ENCODE measurements around the gene FARP1. TPM values are rescaled to one million over a fixed set of nuclear protein-coding genes. Genes with fewer than 3 reads are reported as not detected.

The FARP1 gene
- total and polyA plus RNA-seq, 2 of the 8 experiments (the other 6 are each of a cell fraction or from before 2014, with no cell fraction given), result 24.7 to 104 TPM

DNA sequence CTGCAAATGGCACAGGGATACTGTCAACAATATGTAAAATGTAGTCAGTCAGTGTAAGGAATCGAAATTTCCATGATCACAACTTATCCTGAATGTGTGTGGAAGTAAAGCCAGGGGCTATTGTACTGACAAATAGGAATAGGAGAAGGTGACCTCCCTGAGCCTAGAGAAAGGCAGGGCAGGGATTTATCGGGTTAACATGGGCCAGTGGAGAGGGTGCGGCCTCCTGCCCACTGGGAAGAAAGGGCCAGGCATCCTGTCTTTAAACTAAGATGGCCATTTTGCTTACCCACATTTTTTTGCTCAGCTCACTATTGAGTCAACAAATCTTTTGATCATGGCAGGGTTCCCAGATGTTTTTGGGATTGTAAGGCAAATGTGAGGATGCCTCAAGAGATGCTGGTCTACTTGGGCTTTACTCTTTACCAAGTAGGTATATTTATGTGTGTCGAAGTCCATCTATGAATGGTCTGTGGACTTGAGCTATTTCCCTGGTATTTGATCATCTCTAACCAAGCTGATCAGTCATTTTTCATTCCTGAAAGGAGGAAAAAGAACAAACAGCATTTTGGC is 150.8 kb downstream of the FARP1 start:
- H3K14ac ChIP-seq (ENCODE audit: insufficient read length), result no peak overlapping the region
- H3K9ac ChIP-seq (replicated peaks in 1 of 4; ENCODE audit: extremely low read depth in 1 of 4, low read depth in 3 of 4, low read length in 3 of 4), result no peak overlapping the region
- H3K23me2 ChIP-seq (ENCODE audit: low read depth, low read length), result no peaks in the 10 kb centered on the region
- H4K8ac ChIP-seq (ENCODE audit: extremely low read depth, insufficient read depth, low read length), result no peak overlapping the region
- H2AK5ac ChIP-seq (ENCODE audit: low read depth, low read length), result no peak overlapping the region
- no peak overlapping the region for H2BK20ac ChIP-seq (ENCODE audit: low read length)
- ChIA-PET CTCF (ENCODE audit: partially characterized antibody) (interaction anchor here (0.9 to 1.6 kb wide), 4 partner anchors 14 to 152 kb away, joined by 3 to 7 read pairs (median 3); no protein-coding TSS in a partner anchor), POLR2A (ENCODE audit: partially characterized antibody) (no interaction called here)
- H3K9me3 ChIP-seq (ENCODE audit: insufficient read depth in 2 of 2, low read depth in 1 of 2, low read length in 1 of 2), result no peaks in the 10 kb centered on the region
- no peak overlapping the region for H2BK120ac ChIP-seq (replicated peaks; ENCODE audit: low read depth, low read length)
- H4K91ac ChIP-seq (replicated peaks; ENCODE audit: insufficient read length, low read length), result no peak overlapping the region
- peaks cover 0 to 6% (median 1%) of the 10 kb centered on the region in 4 experiments; a peak in 5 of 7 replicates for H3K4me1 ChIP-seq (replicated peaks in 1 of 4; ENCODE audit: control insufficient read depth in 3 of 4, insufficient read depth in 4 of 4, low read length in 3 of 4)
- H4K20me1 ChIP-seq (replicated peaks in 1 of 2; ENCODE audit: control insufficient read depth in 1 of 2, insufficient read depth in 2 of 2, low read length in 2 of 2), result peaks cover 1 to 6% of the 10 kb centered on the region in 2 experiments
- H3K27ac ChIP-seq (ENCODE audit: low read depth, low read length), result no peak overlapping the region
- H3K4ac ChIP-seq (replicated peaks; ENCODE audit: insufficient read length, low read depth, low read length), result no peak overlapping the region
- no peak for TF ChIP-seq RAD21 (IDR thresholded peaks at IDR 0.05 in 1 of 2, conservative IDR thresholded peaks at IDR 0.05 in 1 of 2; ENCODE audit: low read depth in 2 of 2, low read length in 2 of 2)
- no peak for TF ChIP-seq PHF8 (conservative IDR thresholded peaks at IDR 0.05; ENCODE audit: low read depth, low read length)
- H3K18ac ChIP-seq (ENCODE audit: extremely low read depth, low read length), result no peak overlapping the region
- no peak overlapping the region for H3K56ac ChIP-seq (replicated peaks; ENCODE audit: insufficient read length, low read depth, low read length)
- WGBS, 2 experiments (ENCODE audit: extremely low coverage in 1 of 2, insufficient coverage in 1 of 2, insufficient read length in 1 of 2, insufficient replicate concordance in 2 of 2, low coverage in 1 of 2, low lambda C conversion rate in 2 of 2, missing lambda C conversion rate in 1 of 2), result 94% methylated on average over 4 of the region's 4 CpGs; no CpG with 5 or more reads in 1 of the 2 experiments
- no peak overlapping the region for H2BK15ac ChIP-seq (ENCODE audit: low read length)
- H3K27me3 ChIP-seq (replicated peaks in 1 of 4; ENCODE audit: control insufficient read depth in 3 of 4, extremely low read depth in 1 of 4, insufficient read depth in 3 of 4, low read length in 3 of 4), result no peaks in the 10 kb centered on the region
- no peak overlapping the region for H4K5ac ChIP-seq (ENCODE audit: insufficient read length, low read depth, low read length)
- no peak for FAIRE-seq
- no peak overlapping the region for H2AFZ ChIP-seq (ENCODE audit: low read length)
- no peak overlapping the region for H3K4me2 ChIP-seq (ENCODE audit: insufficient read depth in 1 of 2, low read depth in 2 of 2, low read length in 2 of 2)
- no peak for DNase-seq (ENCODE audit: low read depth in 1 of 2, low spot score in 2 of 2)
- no peak overlapping the region for H3K4me3 ChIP-seq (ENCODE audit: extremely low read depth in 1 of 4, insufficient read depth in 2 of 4, low read depth in 3 of 4, low read length in 4 of 4)
- no peak overlapping the region for H2BK12ac ChIP-seq (ENCODE audit: low read depth, low read length)
- H3K36me3 ChIP-seq (ENCODE audit: control insufficient read depth in 2 of 4, insufficient read depth in 4 of 4, low read length in 3 of 4), result no peaks in the 10 kb centered on the region
- H3K79me1 ChIP-seq (ENCODE audit: low read depth, low read length), result peaks cover 5% of the 10 kb centered on the region
- H3K79me2 ChIP-seq (ENCODE audit: control insufficient read depth in 1 of 2, insufficient read depth in 2 of 2, low read length in 2 of 2), result peaks cover 0 to 27% of the 10 kb centered on the region in 2 experiments; a peak in 2 of 4 replicates
- H2BK5ac ChIP-seq (ENCODE audit: low read depth, low read length), result no peak overlapping the region
- H3K23ac ChIP-seq (ENCODE audit: insufficient read length), result no peak overlapping the region

Data from H1 (cell line).